GM23248 (cell line): ENCODE data around the gene RERE.

ENCODE experiments used
- EZH2 ChIP-seq: fragments of 200-600 bp; sonication (generic); IDR thresholded peaks from 2 replicates; pipeline ENCODE4 v1.6.1; 2018; ENCODE audit warnings: antibody characterized with exemption, mild to moderate bottlenecking; ENCODE audit not compliant: insufficient read depth, poor library complexity, severe bottlenecking
- EZH2phosphoT487 ChIP-seq: fragments of 200-600 bp; sonication (generic); IDR thresholded peaks from 2 replicates; pipeline ENCODE4 v1.6.1; 2018; ENCODE audit warnings: antibody characterized with exemption, moderate library complexity, mild to moderate bottlenecking, low read depth; ENCODE audit not compliant: insufficient read depth

DNA sequence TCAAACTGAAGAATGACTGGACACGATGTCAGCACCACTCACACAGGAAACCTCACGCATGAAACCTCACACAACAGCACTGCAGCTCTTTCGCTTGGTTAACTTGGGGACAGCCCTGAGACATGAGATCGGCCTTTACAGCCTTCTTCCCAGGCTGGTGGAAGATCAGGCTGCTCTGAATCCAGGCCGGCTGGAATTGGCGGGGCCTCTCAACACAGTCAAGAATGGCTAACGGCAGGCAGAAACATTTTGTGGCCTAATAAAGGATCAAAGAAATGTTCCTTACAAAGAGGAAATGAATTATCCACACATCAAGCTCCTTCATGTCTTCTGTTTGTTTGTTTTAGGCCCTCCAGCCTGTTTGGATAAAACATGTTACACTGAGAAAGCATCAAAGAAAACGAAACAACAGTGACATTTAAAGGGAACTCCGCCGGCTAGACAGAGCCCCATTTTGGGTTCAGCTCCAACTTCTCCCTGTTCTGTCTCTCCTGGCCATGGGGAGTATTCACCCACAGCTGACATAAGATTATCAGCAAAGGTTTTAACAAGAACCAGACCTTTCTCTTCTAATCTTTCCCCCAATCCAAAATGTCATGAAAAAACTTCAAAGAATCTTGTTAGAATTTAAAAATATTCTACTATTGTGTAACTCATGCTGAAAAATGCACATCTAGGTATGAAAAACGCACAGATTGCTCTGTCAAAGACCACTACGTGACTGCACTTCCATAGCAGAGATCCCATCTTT lies 368.4 kb downstream of the RERE start:
- no peak for TF ChIP-seq EZH2
- TF ChIP-seq EZH2phosphoT487, result no peak
